ENCODE results near the gene BZW1.

Gene BZW1

DNA sequence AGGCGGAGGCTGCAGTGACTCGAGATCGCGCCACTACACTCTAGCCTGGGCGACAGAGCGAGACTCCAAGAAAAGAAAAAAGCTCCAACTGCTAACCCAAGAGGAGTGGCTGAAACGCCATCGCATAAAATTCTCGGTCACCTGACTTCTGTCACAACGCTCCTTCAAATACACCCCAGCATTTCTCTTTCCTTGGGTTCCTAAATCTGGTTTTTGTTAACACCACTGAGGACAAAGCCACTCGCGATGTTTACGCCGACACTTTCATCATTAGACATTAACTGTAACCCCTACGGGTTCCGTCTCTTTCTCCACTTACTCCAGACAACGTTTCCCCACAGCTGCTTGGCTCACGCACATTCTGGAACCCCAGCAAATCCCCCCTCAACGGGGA, 52.1 kb downstream of the BZW1 start:
- Histone ChIP-seq H3K4me3 (replicated peaks; ENCODE audit: insufficient read depth, low read length) (peak overlapping the region; percentile 68), H3K27ac (replicated peaks) (peak overlapping the region; percentile 99), H3K27me3 (ENCODE audit: insufficient read depth, poor library complexity, severe bottlenecking) (no peaks in the 10 kb centered on the region)
- DNase-seq (ENCODE audit: low read depth in 1 of 2, low spot score in 1 of 2) = no peak
- TF ChIP-seq SPI1 (IDR thresholded peaks at IDR 0.05; ENCODE audit: borderline replicate concordance, low read depth) = no peak
- no peak for TF ChIP-seq REST (IDR thresholded peaks at IDR 0.05; ENCODE audit: insufficient replicate concordance, low read depth)
- no peak; the same call in 1 of the 2 replicates for TF ChIP-seq POLR2AphosphoS5 (IDR thresholded peaks at IDR 0.05; ENCODE audit: low read depth)
- no peak for TF ChIP-seq CTCF (IDR thresholded peaks at IDR 0.05; ENCODE audit: insufficient read depth, low read length)
- no peak for TF ChIP-seq GABPA (IDR thresholded peaks at IDR 0.05; ENCODE audit: low read depth)

DNA sequence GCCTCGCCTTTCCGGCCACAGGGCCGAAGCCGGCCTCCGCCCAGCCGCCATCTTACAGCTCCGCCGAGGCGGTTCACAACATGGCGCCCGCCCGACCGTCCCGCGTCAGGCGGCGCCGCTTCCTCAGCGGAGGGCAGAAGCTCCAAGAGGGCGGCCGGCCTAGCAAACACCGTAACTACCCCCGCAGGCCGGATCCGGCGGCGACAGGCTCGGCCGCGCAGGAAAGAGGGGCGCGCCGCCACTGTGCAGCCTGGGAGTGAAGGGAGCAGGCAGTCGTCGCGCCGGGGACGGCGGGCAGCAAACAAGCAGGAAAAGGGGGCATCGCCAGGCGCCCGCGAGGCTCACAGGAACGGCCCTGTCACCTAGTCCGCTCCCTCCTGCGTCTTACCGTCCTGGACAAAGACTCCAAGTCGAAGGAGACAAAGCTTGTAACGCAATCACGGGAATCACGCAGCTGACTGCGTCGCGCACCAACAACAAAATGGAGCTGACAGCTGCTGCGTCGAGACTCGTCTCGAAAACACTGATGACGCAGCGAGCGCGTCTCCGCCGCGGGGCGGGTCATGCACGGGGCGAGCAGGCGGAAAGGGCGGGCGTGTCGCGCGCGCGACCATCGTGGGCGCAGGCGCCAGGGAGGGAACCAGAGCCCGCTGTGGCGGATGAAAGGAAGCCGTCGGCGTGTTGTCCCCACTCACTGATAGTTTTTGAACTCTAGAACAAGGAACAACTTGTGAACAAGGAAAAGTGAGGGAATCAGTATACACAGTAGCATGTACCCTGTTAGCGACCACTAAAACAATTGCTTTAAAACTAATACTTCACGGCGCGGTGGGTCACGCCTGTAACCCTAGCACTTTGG, 52.7 kb downstream of the BZW1 start, which contains the start of gene CLK1:
CLK1 (minus strand) TSS at position 483 of the 859 bp plus-strand sequence. CDS start 2,796 bp downstream, outside the sequence.
- TF ChIP-seq CTCF (IDR thresholded peaks at IDR 0.05; ENCODE audit: insufficient read depth, low read length) (no peak), GABPA (IDR thresholded peaks at IDR 0.05; ENCODE audit: low read depth) (no peak), SPI1 (IDR thresholded peaks at IDR 0.05; ENCODE audit: borderline replicate concordance, low read depth) (peak; percentile 33; the same call in 1 of the 2 replicates), REST (IDR thresholded peaks at IDR 0.05; ENCODE audit: insufficient replicate concordance, low read depth) (peak; percentile 75), POLR2AphosphoS5 (IDR thresholded peaks at IDR 0.05; ENCODE audit: low read depth) (peak; percentile 97)
- H3K27me3 ChIP-seq (ENCODE audit: insufficient read depth, poor library complexity, severe bottlenecking) = no peaks in the 10 kb centered on the region
- DNase-seq (ENCODE audit: low read depth in 1 of 2, low spot score in 1 of 2) = peak; percentile 91 to 95
- H3K4me3 ChIP-seq (replicated peaks; ENCODE audit: insufficient read depth, low read length) = peak within 1 kb of the TSS; percentile 68
- peak within 1 kb of the TSS; percentile 99 for H3K27ac ChIP-seq (replicated peaks)

- TF ChIP-seq REST (IDR thresholded peaks at IDR 0.05; ENCODE audit: insufficient replicate concordance, low read depth) (no peak), POLR2AphosphoS5 (IDR thresholded peaks at IDR 0.05; ENCODE audit: low read depth) (no peak), GABPA (IDR thresholded peaks at IDR 0.05; ENCODE audit: low read depth) (no peak), CTCF (IDR thresholded peaks at IDR 0.05; ENCODE audit: insufficient read depth, low read length) (no peak)
- DNase-seq (ENCODE audit: low read depth in 1 of 2, low spot score in 1 of 2) = peak in 1 of 2 experiments; percentile 48
- H3K4me3 ChIP-seq (replicated peaks; ENCODE audit: insufficient read depth, low read length) = no peak overlapping the region
- H3K27me3 ChIP-seq (ENCODE audit: insufficient read depth, poor library complexity, severe bottlenecking) = no peaks in the 10 kb centered on the region
- peak overlapping the region; percentile 41 for H3K27ac ChIP-seq (replicated peaks)
Measured at GRCh38 chr2:200869014-200869413, 57.3 kb downstream of the BZW1 start.

Data from HL-60 (cell line).